Testis (tissue), 3 donors: Measurements from ENCODE around the gene RPS15. TPM values are rescaled to one million over a fixed set of nuclear protein-coding genes. Genes with fewer than 3 reads are reported as not detected.
A peak's percentile ranks its signal among the peaks of the same experiment; 100 is the strongest.

ENCODE experiments used
- DNase-seq: peaks from one replicate; pipeline ENCODE4 v3.0.0-alpha.2; 2019
- H3K27ac ChIP-seq, 2 donors: fragments of 200-600 bp; sonication (generic); one replicate each; pipeline ENCODE4 v1.5.1; 2019
- H3K27me3 ChIP-seq: fragments of 200-600 bp; sonication (generic); one replicate; pipeline ENCODE4 v1.5.1; 2019
- H3K36me3 ChIP-seq: fragments of 200-600 bp; sonication (generic); one replicate; pipeline ENCODE4 v1.5.1; 2017; ENCODE audit warnings: low read depth; ENCODE audit errors: missing control alignments
- H3K4me1 ChIP-seq: fragments of 200-600 bp; sonication (generic); one replicate; pipeline ENCODE4 v1.5.1; 2019
- H3K4me3 ChIP-seq, 2 donors: fragments of 200-600 bp; sonication (generic); one replicate each; pipeline ENCODE4 v1.5.1; 2017 to 2019
- H3K9me3 ChIP-seq: fragments of 200-600 bp; sonication (generic); one replicate; pipeline ENCODE4 v1.5.1; 2017
- POLR2A ChIP-seq: fragments of 450-650 bp; IDR thresholded peaks from one replicate; pipeline ENCODE4 v1.6.1; 2017; ENCODE audit warnings: antibody characterized with exemption, mild to moderate bottlenecking, moderate library complexity
- WGBS, 2 donors: methylation state at CpG; one replicate each; pipeline ENCODE4 v1.1.5; 2018; 5-methylcytosine and 5-hydroxymethylcytosine counted together
- intact Hi-C: fragments of 100-400 bp; cut with DNase I; formaldehyde crosslinking; loops from one replicate; pipeline ENCODE4 v1.15.1; 2023; ENCODE audit warnings: low total_unique reads
- polyA plus RNA-seq: library from polyadenylated mRNA; stranded (reverse); fragments of 350-450 nt; fragmentation: Illumina TruSeq; extraction: RNeasy Lipid Tissue Mini Kit (QIAGEN cat#74804); gene quantifications from one replicate; pipeline ENCODE4 v1.2.3, GENCODE V29; 2014; ENCODE audit warnings: low read depth, low replicate concordance; ENCODE audit not compliant: insufficient read depth
- total RNA-seq, 2 donors: library from RNA; depleted of rRNA; stranded (reverse); fragments of >200 nt; gene quantifications; one replicate each; pipeline ENCODE4 v1.2.3, GENCODE V29; 2016
- TF ChIP-seq, protein P1 (sequence below), 3 experiments: fragments of 450-650 bp in 2 of 3; fragments of 200-600 bp in 1 of 3; sonication (generic) in 1 of 3; IDR thresholded peaks; one replicate each; pipeline ENCODE4 v1.5.1; 2016 to 2019; ENCODE audit warnings: antibody characterized with exemption in 3 of 3, mild to moderate bottlenecking in 2 of 3, moderate library complexity in 1 of 3

RPS15 gene
- total and polyA plus RNA-seq, 3 donors from 2014 or later, result 768 to 1,750 (median 1,248) TPM

GRCh38 chr19:1487576-1488281, 49.5 kb downstream of the RPS15 start:
- intact Hi-C loops, result no loop called here
- Histone ChIP-seq H3K27ac (no peak overlapping the region), H3K27me3 (no peaks in the 10 kb centered on the region), H3K4me3 (no peak overlapping the region), H3K4me1 (peaks cover 6% of the 10 kb centered on the region), H3K9me3 (no peaks in the 10 kb centered on the region), H3K36me3 (no peaks in the 10 kb centered on the region)
- no peak for DNase-seq
- 94 to 95% methylated on average over 16 to 38 of the region's 40 CpGs for WGBS, 2 donors
- no peak for TF ChIP-seq POLR2A
- TF ChIP-seq, protein P1, sequence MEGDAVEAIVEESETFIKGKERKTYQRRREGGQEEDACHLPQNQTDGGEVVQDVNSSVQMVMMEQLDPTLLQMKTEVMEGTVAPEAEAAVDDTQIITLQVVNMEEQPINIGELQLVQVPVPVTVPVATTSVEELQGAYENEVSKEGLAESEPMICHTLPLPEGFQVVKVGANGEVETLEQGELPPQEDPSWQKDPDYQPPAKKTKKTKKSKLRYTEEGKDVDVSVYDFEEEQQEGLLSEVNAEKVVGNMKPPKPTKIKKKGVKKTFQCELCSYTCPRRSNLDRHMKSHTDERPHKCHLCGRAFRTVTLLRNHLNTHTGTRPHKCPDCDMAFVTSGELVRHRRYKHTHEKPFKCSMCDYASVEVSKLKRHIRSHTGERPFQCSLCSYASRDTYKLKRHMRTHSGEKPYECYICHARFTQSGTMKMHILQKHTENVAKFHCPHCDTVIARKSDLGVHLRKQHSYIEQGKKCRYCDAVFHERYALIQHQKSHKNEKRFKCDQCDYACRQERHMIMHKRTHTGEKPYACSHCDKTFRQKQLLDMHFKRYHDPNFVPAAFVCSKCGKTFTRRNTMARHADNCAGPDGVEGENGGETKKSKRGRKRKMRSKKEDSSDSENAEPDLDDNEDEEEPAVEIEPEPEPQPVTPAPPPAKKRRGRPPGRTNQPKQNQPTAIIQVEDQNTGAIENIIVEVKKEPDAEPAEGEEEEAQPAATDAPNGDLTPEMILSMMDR (IDR thresholded peaks at IDR 0.05), result no peak

- Histone ChIP-seq H3K4me3 (no peak overlapping the region), H3K9me3 (no peaks in the 10 kb centered on the region), H3K36me3 (no peaks in the 10 kb centered on the region), H3K27ac (no peak overlapping the region), H3K4me1 (peaks cover 11% of the 10 kb centered on the region), H3K27me3 (no peaks in the 10 kb centered on the region)
- WGBS, 2 donors, result 92 to 94% methylated on average over 10 to 11 of the region's 11 CpGs
- intact Hi-C loops, result no loop called here
- TF ChIP-seq, protein P1 (IDR thresholded peaks at IDR 0.05), result no peak
- TF ChIP-seq POLR2A, result no peak
- no peak for DNase-seq
Measured at GRCh38 chr19:1488282-1488601, 50.0 kb downstream of the RPS15 start.

DNA sequence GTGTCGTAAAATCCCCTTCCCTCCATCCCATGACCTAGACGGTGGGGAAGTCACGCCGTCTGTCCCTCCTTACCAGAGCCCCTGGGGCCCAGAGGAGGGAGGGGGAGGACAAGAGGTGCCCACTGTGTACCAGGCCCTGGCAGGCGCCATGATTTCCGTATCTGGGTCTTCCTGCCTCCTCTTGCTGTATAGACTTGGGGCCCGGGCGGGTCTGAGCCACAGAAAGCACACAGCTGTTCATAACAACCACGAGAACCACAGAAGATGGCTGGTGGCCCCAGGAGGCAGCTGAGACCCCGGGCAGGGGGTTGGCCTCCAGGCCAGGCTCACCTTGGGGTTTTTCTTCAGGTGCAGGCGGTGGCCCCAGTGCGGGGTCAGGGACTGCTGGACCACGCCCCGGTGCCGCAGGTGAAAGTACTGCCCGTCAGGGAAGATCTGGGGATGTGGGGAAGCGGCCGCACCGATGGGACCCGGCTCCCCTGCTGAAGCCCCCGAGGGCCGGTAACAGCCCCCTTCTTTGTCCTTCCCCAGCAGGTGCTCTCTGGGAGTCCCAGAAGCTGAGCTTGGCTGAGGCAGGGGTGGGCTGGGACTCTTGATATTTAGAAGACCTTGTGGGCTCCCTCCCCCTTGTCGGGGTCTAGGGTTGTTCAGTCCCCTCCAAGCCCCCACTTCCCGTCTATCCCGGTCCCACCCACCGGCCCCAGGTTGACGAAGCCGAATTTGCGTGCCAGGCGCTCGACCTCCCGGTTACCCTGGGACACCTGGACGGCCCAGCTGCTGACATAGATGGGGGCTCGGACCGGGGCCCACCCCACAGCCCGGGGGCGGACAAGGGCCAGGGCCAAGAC, 51.5 kb downstream of the RPS15 start:
- WGBS, 2 donors, result 32 to 38% methylated on average over 21 to 35 of the region's 37 CpGs

More for the DNA sequence above, 51.5 kb downstream of the RPS15 start:
- TF ChIP-seq POLR2A, result no peak
- TF ChIP-seq, protein P1 (IDR thresholded peaks at IDR 0.05), result no peak
- H3K27ac ChIP-seq, result peak overlapping the region; percentile 32 to 85
- intact Hi-C loops, result no loop called here
- no peak for DNase-seq
- H3K36me3 ChIP-seq, result no peaks in the 10 kb centered on the region
- H3K4me3 ChIP-seq, result peak overlapping the region; percentile 27 to 71
- no peaks in the 10 kb centered on the region for H3K9me3 ChIP-seq
- peaks cover 17% of the 10 kb centered on the region for H3K4me1 ChIP-seq
- no peaks in the 10 kb centered on the region for H3K27me3 ChIP-seq

Other genes starting within 250 kb of the RPS15 start
- gene STK11, start 232.6 kb upstream of the RPS15 start, total RNA-seq, result 100 to 1,000 TPM; 194 to 209 TPM
- 197 TPM for gene STK11, start 232.6 kb upstream of the RPS15 start, polyA plus RNA-seq
- 1 to 10 TPM; 5.2 to 6.6 TPM for gene CBARP, start 200.4 kb upstream of the RPS15 start, total RNA-seq
- 1.5 TPM for gene CBARP, start 200.4 kb upstream of the RPS15 start, polyA plus RNA-seq
- 100 to 1,000 TPM; 104 to 166 TPM for gene ATP5F1D, start 196.6 kb upstream of the RPS15 start, total RNA-seq
- 94.5 TPM for gene ATP5F1D, start 196.6 kb upstream of the RPS15 start, polyA plus RNA-seq
- 10 to 100 TPM; 38.2 to 42.4 TPM for gene MIDN, start 189.8 kb upstream of the RPS15 start, total RNA-seq
- gene MIDN, start 189.8 kb upstream of the RPS15 start, polyA plus RNA-seq, result 30.3 TPM
- gene CIRBP, start 169.1 kb upstream of the RPS15 start, total RNA-seq, result 100 to 1,000 TPM; 621 to 661 TPM
- 483 TPM for gene CIRBP, start 169.1 kb upstream of the RPS15 start, polyA plus RNA-seq
- gene FAM174C, start 162.9 kb upstream of the RPS15 start, total RNA-seq, result 100 to 1,000 TPM; 111 to 128 TPM
- gene FAM174C, start 162.9 kb upstream of the RPS15 start, polyA plus RNA-seq, result 51.6 TPM
- 1 to 10 TPM; 1.5 to 2.9 TPM for gene EFNA2, start 152.5 kb upstream of the RPS15 start, total RNA-seq
- 0.61 TPM for gene EFNA2, start 152.5 kb upstream of the RPS15 start, polyA plus RNA-seq
- gene NDUFS7, start 54.5 kb upstream of the RPS15 start, total RNA-seq, result 100 to 1,000 TPM; 170 to 176 TPM
- gene NDUFS7, start 54.5 kb upstream of the RPS15 start, polyA plus RNA-seq, result 172 TPM
- gene GAMT, start 36.9 kb upstream of the RPS15 start, total RNA-seq, result 100 to 1,000 TPM; 144 to 191 TPM
- gene GAMT, start 36.9 kb upstream of the RPS15 start, polyA plus RNA-seq, result 92.2 TPM
- gene DAZAP1, start 30.8 kb upstream of the RPS15 start, total RNA-seq, result 10 to 100 TPM; 97.9 to 99.6 TPM
- gene DAZAP1, start 30.8 kb upstream of the RPS15 start, polyA plus RNA-seq, result 215 TPM
- gene APC2, start 11.7 kb downstream of the RPS15 start, total RNA-seq, result 1 to 10 TPM; 4.6 to 5.9 TPM
- 2.8 TPM for gene APC2, start 11.7 kb downstream of the RPS15 start, polyA plus RNA-seq
- gene C19orf25, start 40.8 kb downstream of the RPS15 start, total RNA-seq, result 10 to 100 TPM; 55.4 to 72.5 TPM
- 39.3 TPM for gene C19orf25, start 40.8 kb downstream of the RPS15 start, polyA plus RNA-seq
- 100 to 1,000 TPM; 108 to 203 TPM for gene PCSK4, start 52.0 kb downstream of the RPS15 start, total RNA-seq
- 179 TPM for gene PCSK4, start 52.0 kb downstream of the RPS15 start, polyA plus RNA-seq
- 100 to 1,000 TPM; 429 to 454 TPM for gene REEP6, start 52.8 kb downstream of the RPS15 start, total RNA-seq
- gene REEP6, start 52.8 kb downstream of the RPS15 start, polyA plus RNA-seq, result 386 TPM
- gene ADAMTSL5, start 74.6 kb downstream of the RPS15 start, total RNA-seq, result 10 to 100 TPM; 10.7 to 17.9 TPM
- 7.2 TPM for gene ADAMTSL5, start 74.6 kb downstream of the RPS15 start, polyA plus RNA-seq
- gene PLK5, start 85.7 kb downstream of the RPS15 start, total RNA-seq, result 10 to 100 TPM; 13.4 to 31.5 TPM
- 2.4 TPM for gene PLK5, start 85.7 kb downstream of the RPS15 start, polyA plus RNA-seq
- 100 to 1,000 TPM; 127 to 211 TPM for gene MEX3D, start 129.9 kb downstream of the RPS15 start, total RNA-seq
- 45.6 TPM for gene MEX3D, start 129.9 kb downstream of the RPS15 start, polyA plus RNA-seq
- gene MBD3, start 154.5 kb downstream of the RPS15 start, total RNA-seq, result 100 to 1,000 TPM; 146 to 153 TPM
- gene MBD3, start 154.5 kb downstream of the RPS15 start, polyA plus RNA-seq, result 78.3 TPM
- 10 to 100 TPM; 45.8 to 60.8 TPM for gene UQCR11, start 167.1 kb downstream of the RPS15 start, total RNA-seq
- 105 TPM for gene UQCR11, start 167.1 kb downstream of the RPS15 start, polyA plus RNA-seq
- gene TCF3, start 214.2 kb downstream of the RPS15 start, total RNA-seq, result 100 to 1,000 TPM; 330 to 423 TPM
- 157 TPM for gene TCF3, start 214.2 kb downstream of the RPS15 start, polyA plus RNA-seq